Measurements from ENCODE around the gene AKT2.

AKT2 gene

DNA sequence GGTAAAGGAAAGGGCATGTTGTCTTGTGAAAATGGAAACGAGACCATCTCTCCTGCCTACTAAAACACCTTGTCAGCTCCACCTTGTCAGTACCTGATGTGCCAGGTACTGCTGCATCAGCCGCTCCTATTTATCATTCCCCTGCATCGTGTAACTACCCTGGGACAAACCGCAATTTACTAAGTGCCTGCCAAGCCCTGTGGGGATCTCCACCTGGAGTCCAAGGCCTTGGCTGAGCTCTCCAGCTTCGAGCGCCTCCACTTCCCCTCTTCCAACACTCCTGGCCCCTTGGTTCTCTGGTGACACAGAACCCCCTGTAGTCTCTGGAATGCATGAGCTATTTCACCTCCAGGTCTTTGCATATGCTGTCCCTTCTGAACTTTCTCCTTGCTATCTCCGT lies 32.8 kb downstream of the AKT2 start:
- no peak overlapping the region for H3K4me3 ChIP-seq (ENCODE audit: low read depth, low read length)
- no peak for DNase-seq (ENCODE audit: low read depth)
- TF ChIP-seq, protein P1, sequence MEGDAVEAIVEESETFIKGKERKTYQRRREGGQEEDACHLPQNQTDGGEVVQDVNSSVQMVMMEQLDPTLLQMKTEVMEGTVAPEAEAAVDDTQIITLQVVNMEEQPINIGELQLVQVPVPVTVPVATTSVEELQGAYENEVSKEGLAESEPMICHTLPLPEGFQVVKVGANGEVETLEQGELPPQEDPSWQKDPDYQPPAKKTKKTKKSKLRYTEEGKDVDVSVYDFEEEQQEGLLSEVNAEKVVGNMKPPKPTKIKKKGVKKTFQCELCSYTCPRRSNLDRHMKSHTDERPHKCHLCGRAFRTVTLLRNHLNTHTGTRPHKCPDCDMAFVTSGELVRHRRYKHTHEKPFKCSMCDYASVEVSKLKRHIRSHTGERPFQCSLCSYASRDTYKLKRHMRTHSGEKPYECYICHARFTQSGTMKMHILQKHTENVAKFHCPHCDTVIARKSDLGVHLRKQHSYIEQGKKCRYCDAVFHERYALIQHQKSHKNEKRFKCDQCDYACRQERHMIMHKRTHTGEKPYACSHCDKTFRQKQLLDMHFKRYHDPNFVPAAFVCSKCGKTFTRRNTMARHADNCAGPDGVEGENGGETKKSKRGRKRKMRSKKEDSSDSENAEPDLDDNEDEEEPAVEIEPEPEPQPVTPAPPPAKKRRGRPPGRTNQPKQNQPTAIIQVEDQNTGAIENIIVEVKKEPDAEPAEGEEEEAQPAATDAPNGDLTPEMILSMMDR (IDR thresholded peaks at IDR 0.05; ENCODE audit: low read depth, low read length, missing control alignments) = no peak

DNA sequence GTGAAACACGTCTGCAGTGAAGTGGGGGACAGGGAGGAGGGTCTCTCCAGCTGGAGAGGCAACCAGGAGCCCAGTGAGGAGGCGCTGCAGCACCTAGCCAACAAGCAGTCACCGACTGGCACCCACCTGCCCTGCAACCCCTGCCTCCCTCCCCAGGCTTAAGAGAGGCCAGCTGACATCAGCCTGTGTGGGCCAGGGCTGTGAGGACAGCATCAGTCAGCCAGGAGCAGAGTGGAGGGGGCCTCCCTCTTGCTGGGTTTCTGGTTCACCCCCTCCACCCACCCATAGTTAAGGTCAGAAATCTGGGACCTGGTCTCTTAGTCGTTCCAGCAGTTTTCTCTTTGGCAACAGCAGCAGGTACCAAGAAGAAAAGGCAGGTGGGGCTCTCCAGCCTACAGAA lies 33.2 kb downstream of the AKT2 start:
- TF ChIP-seq, protein P1 (IDR thresholded peaks at IDR 0.05; ENCODE audit: low read depth, low read length, missing control alignments) = no peak
- no peak overlapping the region for H3K4me3 ChIP-seq (ENCODE audit: low read depth, low read length)
- no peak for DNase-seq (ENCODE audit: low read depth)

GRCh38 chr19:40251244-40251643 lies 33.9 kb downstream of the AKT2 start:
- DNase-seq (ENCODE audit: low read depth) = no peak
- TF ChIP-seq, protein P1 (IDR thresholded peaks at IDR 0.05; ENCODE audit: low read depth, low read length, missing control alignments) = no peak
- no peak overlapping the region for H3K4me3 ChIP-seq (ENCODE audit: low read depth, low read length)

GRCh38 chr19:40249781-40250180 lies 35.4 kb downstream of the AKT2 start:
- H3K4me3 ChIP-seq (ENCODE audit: low read depth, low read length) = no peak overlapping the region
- TF ChIP-seq, protein P1 (IDR thresholded peaks at IDR 0.05; ENCODE audit: low read depth, low read length, missing control alignments) = no peak
- DNase-seq (ENCODE audit: low read depth) = no peak

DNA sequence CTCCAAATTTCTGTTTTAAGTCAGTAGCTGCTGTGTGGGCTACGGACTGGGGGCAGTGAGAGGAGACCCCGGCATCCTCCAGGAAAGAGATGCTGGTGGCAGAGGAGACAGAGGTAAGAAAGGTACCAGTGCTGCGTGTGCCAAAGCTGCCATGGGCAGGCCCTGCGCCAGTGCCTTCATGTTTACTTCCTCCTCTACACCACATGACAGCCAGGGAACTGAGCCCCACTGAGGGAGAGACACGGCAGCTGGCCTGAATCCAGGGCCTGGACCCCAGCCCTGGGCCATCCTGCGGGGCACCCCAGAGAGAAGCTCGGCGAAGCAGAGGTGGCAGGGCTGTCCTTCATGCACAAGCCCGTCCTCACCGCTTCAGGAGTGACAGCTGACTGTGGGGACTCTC lies 35.9 kb downstream of the AKT2 start:
- no peak for DNase-seq (ENCODE audit: low read depth)
- TF ChIP-seq, protein P1 (IDR thresholded peaks at IDR 0.05; ENCODE audit: low read depth, low read length, missing control alignments) = no peak
- H3K4me3 ChIP-seq (ENCODE audit: low read depth, low read length) = no peak overlapping the region

DNA sequence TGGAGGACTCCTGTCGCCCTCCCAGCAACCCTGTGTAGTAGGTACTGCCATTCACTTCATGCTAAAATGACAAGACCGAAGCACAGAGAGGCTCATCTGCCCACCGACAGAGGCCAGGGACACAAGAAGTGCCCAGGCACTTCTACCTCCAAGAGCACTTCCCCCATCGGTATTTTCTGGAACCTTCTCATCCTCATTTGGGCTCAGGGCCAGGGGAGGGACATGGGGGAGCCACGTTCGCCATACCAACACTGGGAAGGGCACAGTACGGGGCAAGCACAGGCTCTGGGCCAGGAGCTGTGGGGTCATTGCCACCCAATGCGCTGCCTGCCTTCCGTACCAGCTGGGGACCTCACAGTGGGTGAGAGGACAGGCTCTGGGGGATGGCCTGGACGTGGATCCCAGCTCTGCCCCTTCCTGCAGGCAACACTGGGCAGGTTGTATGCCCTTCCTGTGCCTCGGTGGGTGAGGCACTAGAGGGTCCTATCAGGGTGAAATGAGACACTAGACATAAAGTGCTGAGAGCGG lies 37.3 kb downstream of the AKT2 start:
- no peak for DNase-seq (ENCODE audit: low read depth)
- TF ChIP-seq, protein P1 (IDR thresholded peaks at IDR 0.05; ENCODE audit: low read depth, low read length, missing control alignments) = no peak
- H3K4me3 ChIP-seq (ENCODE audit: low read depth, low read length) = no peak overlapping the region

DNA sequence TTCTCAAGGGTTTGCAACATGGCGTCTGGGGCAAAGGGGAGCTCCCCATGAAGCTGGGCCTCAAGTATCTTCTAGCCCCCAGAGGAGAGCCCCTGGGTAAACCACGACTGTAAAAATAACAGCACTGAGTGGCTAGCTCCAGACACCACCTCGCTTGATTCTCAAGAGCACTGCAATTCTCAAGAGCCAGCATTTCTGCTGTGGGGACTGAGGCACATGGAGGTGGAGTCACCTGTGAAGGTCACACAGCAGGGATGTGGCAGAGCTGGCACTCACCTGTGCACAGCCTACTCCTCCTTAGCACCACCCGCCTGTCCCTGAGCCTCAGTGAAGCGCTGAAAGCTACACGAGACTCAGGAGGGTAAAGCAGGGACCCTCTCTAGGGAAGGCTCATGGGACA lies 38.0 kb downstream of the AKT2 start:
- no peak for DNase-seq (ENCODE audit: low read depth)
- no peak overlapping the region for H3K4me3 ChIP-seq (ENCODE audit: low read depth, low read length)
- TF ChIP-seq, protein P1 (IDR thresholded peaks at IDR 0.05; ENCODE audit: low read depth, low read length, missing control alignments) = no peak
